ENCODE measurements around the gene WNT2B. TPM values are rescaled to one million over a fixed set of nuclear protein-coding genes. Genes with fewer than 3 reads are reported as not detected.

The WNT2B gene
- total RNA-seq, 2 donors from 2014 or later, result 3.2 to 19.7 TPM

- Histone ChIP-seq H3K27ac (no peak overlapping the region), H3K4me1 (replicated peaks) (no peaks in the 10 kb centered on the region), H3K36me3 (no peaks in the 10 kb centered on the region), H3K27me3 (replicated peaks; ENCODE audit: insufficient read depth) (no peaks in the 10 kb centered on the region), H3K9me3 (no peaks in the 10 kb centered on the region), H3K4me3 (no peak overlapping the region)
- TF ChIP-seq POLR2A (IDR thresholded peaks at IDR 0.05), result no peak
- TF ChIP-seq CTCF (IDR thresholded peaks at IDR 0.05), result no peak
- TF ChIP-seq POLR2AphosphoS5 (IDR thresholded peaks at IDR 0.05), result no peak
- DNase-seq (ENCODE audit: low spot score), result no peak
- 48% methylated on average over 1 of the region's 1 CpG for WGBS
- intact Hi-C loops (cut with DNase I), result no loop called here
Observed at GRCh38 chr1:112541299-112541698, 32.5 kb downstream of the WNT2B start.

GRCh38 chr1:112542206-112542973 is 33.6 kb downstream of the WNT2B start:
- no peaks in the 10 kb centered on the region for H3K4me1 ChIP-seq (replicated peaks)
- intact Hi-C loops (cut with DNase I), result no loop called here
- H3K27me3 ChIP-seq (replicated peaks; ENCODE audit: insufficient read depth), result no peaks in the 10 kb centered on the region
- TF ChIP-seq POLR2A (IDR thresholded peaks at IDR 0.05), result no peak
- DNase-seq (ENCODE audit: low spot score), result no peak
- 96% methylated on average over 9 of the region's 9 CpGs for WGBS
- no peaks in the 10 kb centered on the region for H3K9me3 ChIP-seq
- H3K36me3 ChIP-seq, result no peaks in the 10 kb centered on the region
- no peak overlapping the region for H3K4me3 ChIP-seq
- H3K27ac ChIP-seq, result no peak overlapping the region

- Histone ChIP-seq H3K9me3 (no peaks in the 10 kb centered on the region), H3K4me3 (no peak overlapping the region), H3K27ac (no peak overlapping the region), H3K36me3 (no peaks in the 10 kb centered on the region), H3K27me3 (replicated peaks; ENCODE audit: insufficient read depth) (no peaks in the 10 kb centered on the region), H3K4me1 (replicated peaks) (no peaks in the 10 kb centered on the region)
- intact Hi-C loops (cut with DNase I), result no loop called here
- WGBS, result 53% methylated on average over 1 of the region's 1 CpG
- TF ChIP-seq CTCF (IDR thresholded peaks at IDR 0.05) (no peak), POLR2A (IDR thresholded peaks at IDR 0.05) (no peak), POLR2AphosphoS5 (IDR thresholded peaks at IDR 0.05) (peak; percentile 22)
- no peak for DNase-seq (ENCODE audit: low spot score)
Observed at GRCh38 chr1:112544011-112544688, 35.4 kb downstream of the WNT2B start.

GRCh38 chr1:112544751-112545150 is 36.0 kb downstream of the WNT2B start:
- intact Hi-C loops (cut with DNase I), result no loop called here
- WGBS, result 85% methylated on average over 3 of the region's 3 CpGs
- no peak for TF ChIP-seq CTCF (IDR thresholded peaks at IDR 0.05)
- H3K4me3 ChIP-seq, result no peak overlapping the region
- H3K27me3 ChIP-seq (replicated peaks; ENCODE audit: insufficient read depth), result no peaks in the 10 kb centered on the region
- no peaks in the 10 kb centered on the region for H3K9me3 ChIP-seq
- H3K27ac ChIP-seq, result no peak overlapping the region
- no peaks in the 10 kb centered on the region for H3K4me1 ChIP-seq (replicated peaks)
- H3K36me3 ChIP-seq, result no peaks in the 10 kb centered on the region
- DNase-seq (ENCODE audit: low spot score), result no peak

GRCh38 chr1:112546076-112546475 is 37.3 kb downstream of the WNT2B start:
- no peaks in the 10 kb centered on the region for H3K4me1 ChIP-seq (replicated peaks)
- TF ChIP-seq POLR2AphosphoS5 (IDR thresholded peaks at IDR 0.05), result no peak
- no peak for TF ChIP-seq POLR2A (IDR thresholded peaks at IDR 0.05)
- no peak for TF ChIP-seq CTCF (IDR thresholded peaks at IDR 0.05)
- H3K27me3 ChIP-seq (replicated peaks; ENCODE audit: insufficient read depth), result no peaks in the 10 kb centered on the region
- DNase-seq (ENCODE audit: low spot score), result no peak
- H3K27ac ChIP-seq, result no peak overlapping the region
- no peaks in the 10 kb centered on the region for H3K36me3 ChIP-seq
- H3K9me3 ChIP-seq, result no peaks in the 10 kb centered on the region
- intact Hi-C loops (cut with DNase I), result no loop called here
- WGBS, result 93% methylated on average over 2 of the region's 2 CpGs
- H3K4me3 ChIP-seq, result no peak overlapping the region
